OCI-LY1 (cell line): ENCODE data around the gene CD209.

Experiments used
- H2AFZ ChIP-seq: fragments of 200-600 bp; sonication (generic), shearing (Covaris generic); 2 replicates; pipeline ENCODE4 v1.6.0; 2014; ENCODE audit warnings: antibody characterized with exemption, mild to moderate bottlenecking, low read length
- H3F3A ChIP-seq: fragments of 200-600 bp; sonication (generic), shearing (Covaris generic); 2 replicates; pipeline ENCODE4 v1.6.0; 2014; ENCODE audit warnings: mild to moderate bottlenecking, antibody characterized with exemption, low read length, moderate library complexity; ENCODE audit not compliant: insufficient read depth
- H3K27ac ChIP-seq: fragments of 200-600 bp; sonication (generic); 2 replicates; pipeline ENCODE4 v1.5.1; 2014; ENCODE audit warnings: low read length, mixed run types, mild to moderate bottlenecking, low read depth; ENCODE audit not compliant: poor library complexity, severe bottlenecking
- H3K27me3 ChIP-seq: fragments of 200-600 bp; sonication (generic); 2 replicates; pipeline ENCODE4 v1.6.0; 2014; ENCODE audit warnings: antibody characterized with exemption, mild to moderate bottlenecking, low read length, moderate library complexity; ENCODE audit not compliant: insufficient read depth
- H3K36me3 ChIP-seq: fragments of 200-600 bp; sonication (generic); 2 replicates; pipeline ENCODE4 v1.6.1; 2014; ENCODE audit warnings: mild to moderate bottlenecking, antibody characterized with exemption, low read length, moderate library complexity, mixed read lengths; ENCODE audit not compliant: insufficient read depth
- H3K4me1 ChIP-seq: fragments of 200-600 bp; sonication (generic); 2 replicates; pipeline ENCODE4 v1.5.1; 2014; ENCODE audit warnings: mild to moderate bottlenecking, low read length, moderate library complexity; ENCODE audit not compliant: insufficient read depth, severe bottlenecking
- H3K4me2 ChIP-seq: fragments of 200-600 bp; sonication (generic), shearing (Covaris generic); 2 replicates; pipeline ENCODE4 v1.6.1; 2014; ENCODE audit warnings: low read length
- H3K4me3 ChIP-seq: fragments of 200-600 bp; sonication (generic); 2 replicates; pipeline ENCODE4 v1.5.1; 2014; ENCODE audit warnings: low read length, low read depth, mild to moderate bottlenecking, mixed read lengths; ENCODE audit not compliant: poor library complexity, severe bottlenecking
- H3K79me2 ChIP-seq: fragments of 200-600 bp; shearing (Covaris generic); 2 replicates; pipeline ENCODE4 v1.6.1; 2016; ENCODE audit warnings: mixed run types, low read length, mixed read lengths; ENCODE audit not compliant: insufficient read depth
- H3K9ac ChIP-seq: fragments of 200-600 bp; sonication (generic), shearing (Covaris generic); 2 replicates; pipeline ENCODE4 v1.6.1; 2014; ENCODE audit warnings: mild to moderate bottlenecking, low read length, mixed read lengths
- H3K9me2 ChIP-seq: fragments of 200-600 bp; sonication (generic), shearing (Covaris generic); 2 replicates; pipeline ENCODE4 v1.6.1; 2014; ENCODE audit warnings: low read depth, mild to moderate bottlenecking, low read length, mixed read lengths
- H3K9me3 ChIP-seq: fragments of 200-600 bp; shearing (Covaris generic); 2 replicates; pipeline ENCODE4 v1.6.1; 2014; ENCODE audit warnings: low read length, mixed read lengths
- H4K20me1 ChIP-seq: fragments of 200-600 bp; sonication (generic), shearing (Covaris generic); 2 replicates; pipeline ENCODE4 v1.6.0; 2016; ENCODE audit warnings: mild to moderate bottlenecking, low read length; ENCODE audit not compliant: insufficient read depth
- CTCF ChIP-seq: fragments of 200-600 bp; sonication (generic), shearing (Covaris generic); IDR thresholded peaks from 2 replicates; pipeline ENCODE4 v1.5.1; 2017; ENCODE audit warnings: mild to moderate bottlenecking, antibody characterized with exemption, low read length, moderate library complexity, mixed read lengths
- EZH2 ChIP-seq: fragments of 200-600 bp; sonication (generic), shearing (Covaris generic); IDR thresholded peaks from 2 replicates; pipeline ENCODE4 v1.8.0; 2017; ENCODE audit warnings: borderline replicate concordance, mixed run types, mild to moderate bottlenecking, antibody characterized with exemption, low read length, moderate library complexity, mixed read lengths

The CD209 gene

DNA sequence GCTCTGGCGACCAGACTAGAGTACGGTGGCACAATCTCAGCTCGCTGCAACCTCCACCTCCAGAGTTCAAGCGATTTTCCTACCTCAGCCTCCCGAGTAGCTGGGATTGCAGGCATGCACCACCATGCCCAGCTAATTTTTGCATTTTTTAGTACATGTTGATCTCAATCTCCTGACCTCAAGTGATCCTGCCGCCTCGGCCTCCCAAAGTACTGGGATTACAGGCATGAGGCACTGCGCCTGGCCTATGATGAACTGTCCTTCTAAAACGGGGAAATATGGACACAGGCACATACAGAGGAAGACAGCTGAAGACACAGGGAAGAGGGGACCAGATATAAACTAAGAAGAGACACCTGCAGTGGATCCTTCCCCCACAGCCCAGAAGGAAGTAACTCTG lies 28.4 kb upstream of the CD209 start:
- Histone ChIP-seq H2AFZ (no peak overlapping the region), H4K20me1 (no peaks in the 10 kb centered on the region), H3F3A (no peaks in the 10 kb centered on the region), H3K27ac (no peak overlapping the region), H3K4me2 (no peak overlapping the region), H3K4me1 (no peaks in the 10 kb centered on the region), H3K79me2 (no peaks in the 10 kb centered on the region), H3K9me2 (no peaks in the 10 kb centered on the region), H3K27me3 (no peaks in the 10 kb centered on the region; the same call in 1 of the 2 replicates), H3K4me3 (no peak overlapping the region), H3K9me3 (no peaks in the 10 kb centered on the region), H3K36me3 (no peaks in the 10 kb centered on the region), H3K9ac (no peak overlapping the region)
- no peak for TF ChIP-seq CTCF
- no peak for TF ChIP-seq EZH2

GRCh38 chr19:7773841-7774240 lies 26.5 kb upstream of the CD209 start:
- H3K9me2 ChIP-seq: no peaks in the 10 kb centered on the region
- no peaks in the 10 kb centered on the region for H3K9me3 ChIP-seq
- no peaks in the 10 kb centered on the region for H3F3A ChIP-seq
- no peak overlapping the region for H3K4me3 ChIP-seq
- no peaks in the 10 kb centered on the region for H3K36me3 ChIP-seq
- no peak overlapping the region for H3K27ac ChIP-seq
- no peaks in the 10 kb centered on the region for H3K4me1 ChIP-seq
- TF ChIP-seq EZH2 (no peak), CTCF (no peak)
- H2AFZ ChIP-seq: no peak overlapping the region
- H4K20me1 ChIP-seq: no peaks in the 10 kb centered on the region
- no peak overlapping the region for H3K4me2 ChIP-seq
- H3K27me3 ChIP-seq: no peaks in the 10 kb centered on the region
- no peak overlapping the region for H3K9ac ChIP-seq
- no peaks in the 10 kb centered on the region for H3K79me2 ChIP-seq

DNA sequence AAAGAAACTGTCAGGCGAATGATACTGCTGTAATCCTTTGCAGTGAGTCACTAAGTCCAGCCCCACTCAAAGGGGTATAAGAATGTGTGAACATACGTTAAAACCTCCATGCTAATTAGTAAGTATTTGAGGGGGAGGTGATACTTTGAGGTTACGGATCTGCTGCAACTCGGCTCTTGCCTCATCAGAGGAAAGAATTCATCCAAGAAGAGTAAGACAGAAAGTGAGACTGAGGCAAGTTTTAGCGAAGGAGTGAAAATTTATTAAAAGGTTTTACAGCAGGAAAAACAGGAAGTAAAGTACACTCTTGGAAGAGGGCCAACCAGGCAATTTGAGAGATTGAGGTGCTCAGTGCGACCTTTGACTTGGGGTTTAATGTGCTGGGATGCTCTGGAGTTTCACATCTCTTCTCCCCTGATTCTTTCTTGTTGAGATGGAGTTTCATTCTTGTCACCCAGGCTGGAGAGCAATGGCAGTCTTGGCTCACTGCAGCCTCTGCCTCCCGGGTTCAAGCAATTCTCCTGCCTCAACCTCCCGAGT lies 25.5 kb upstream of the CD209 start:
- H3K9me2 ChIP-seq: no peaks in the 10 kb centered on the region
- no peak overlapping the region for H3K27ac ChIP-seq
- no peaks in the 10 kb centered on the region for H3K4me1 ChIP-seq
- H3F3A ChIP-seq: no peaks in the 10 kb centered on the region
- H3K79me2 ChIP-seq: no peaks in the 10 kb centered on the region
- TF ChIP-seq EZH2 (no peak), CTCF (no peak)
- H3K4me3 ChIP-seq: no peak overlapping the region
- H3K27me3 ChIP-seq: no peaks in the 10 kb centered on the region
- H3K4me2 ChIP-seq: no peak overlapping the region
- no peaks in the 10 kb centered on the region for H3K36me3 ChIP-seq
- H3K9ac ChIP-seq: no peak overlapping the region
- H2AFZ ChIP-seq: no peak overlapping the region
- H4K20me1 ChIP-seq: no peaks in the 10 kb centered on the region
- no peaks in the 10 kb centered on the region for H3K9me3 ChIP-seq
